ENCODE measurements around the gene RPAP3.
A peak's percentile ranks its signal among the peaks of the same experiment; 100 is the strongest.

The RPAP3 gene

DNA sequence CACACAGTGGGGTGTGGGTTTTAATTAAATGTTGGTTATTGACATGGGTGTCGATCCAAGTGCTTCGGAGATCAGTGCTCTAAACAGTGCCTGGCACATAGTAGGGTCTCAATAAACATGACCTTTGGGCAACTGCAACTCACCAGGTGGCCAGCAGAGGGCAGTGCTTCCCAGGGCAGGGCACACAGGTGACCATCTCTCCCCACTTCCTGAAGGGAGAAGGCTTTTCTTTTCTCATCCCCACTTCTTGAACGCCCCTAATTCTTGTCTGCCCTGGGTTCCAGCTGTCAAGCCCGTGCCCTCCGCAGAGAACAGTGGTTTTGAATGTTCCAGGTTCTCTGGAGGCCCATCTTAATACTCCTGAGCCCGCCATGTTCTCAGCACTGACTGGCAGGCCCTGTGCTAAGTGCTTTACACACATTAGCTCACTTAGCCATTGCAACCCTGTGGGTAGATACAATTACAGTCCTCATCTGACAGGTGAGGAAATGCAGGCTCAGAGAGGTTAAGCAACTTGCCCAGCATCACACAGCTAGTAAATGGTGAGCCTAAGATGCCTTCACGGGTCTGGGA is 36.5 kb upstream of the RPAP3 start:
- TF ChIP-seq CTCF (IDR thresholded peaks at IDR 0.05) = peak; percentile 86
- no peak overlapping the region for H3K27ac ChIP-seq
- no peak for DNase-seq (ENCODE audit: low spot score)

DNA sequence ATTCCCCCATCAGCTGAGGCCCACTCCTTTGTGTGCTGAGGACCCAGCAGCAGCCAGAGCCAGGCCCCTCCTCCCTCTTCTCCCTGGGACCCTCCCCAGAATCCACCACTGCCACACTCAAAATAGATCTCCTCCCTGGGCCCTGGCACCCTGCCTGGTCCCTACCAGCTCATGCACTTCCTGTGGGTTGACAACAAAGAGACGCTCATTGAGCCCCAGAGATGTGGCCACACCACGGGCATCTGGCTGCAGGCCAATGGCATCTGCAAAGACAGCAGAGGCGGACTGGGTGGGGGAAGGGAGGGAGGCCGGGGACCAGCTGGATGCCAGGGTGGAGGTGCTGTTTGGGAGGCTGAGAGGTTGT is 35.5 kb upstream of the RPAP3 start:
- Histone ChIP-seq H3K27ac (peak overlapping the region in 1 of 2 donors; percentile 60), H3K4me3 (no peak overlapping the region)
- DNase-seq (ENCODE audit: low spot score) = no peak
- TF ChIP-seq CTCF (IDR thresholded peaks at IDR 0.05) = no peak

More for the DNA sequence above, 36.5 kb upstream of the RPAP3 start:
- no peak overlapping the region for H3K4me3 ChIP-seq

- DNase-seq (ENCODE audit: low spot score) = no peak
- H3K27ac ChIP-seq = peak overlapping the region in 1 of 2 donors; percentile 60
- no peak for TF ChIP-seq CTCF (IDR thresholded peaks at IDR 0.05)
- no peak overlapping the region for H3K4me3 ChIP-seq
Measured at GRCh38 chr12:47740606-47741339, 34.9 kb upstream of the RPAP3 start.

GRCh38 chr12:47739979-47740378 is 34.1 kb upstream of the RPAP3 start:
- Histone ChIP-seq H3K4me3 (no peak overlapping the region), H3K27ac (peak overlapping the region in 1 of 2 donors; percentile 60)
- DNase-seq (ENCODE audit: low spot score) = no peak
- no peak for TF ChIP-seq CTCF (IDR thresholded peaks at IDR 0.05)

- Histone ChIP-seq H3K27ac (peak overlapping the region in 1 of 2 donors; percentile 92), H3K4me3 (no peak overlapping the region)
- TF ChIP-seq CTCF (IDR thresholded peaks at IDR 0.05) = no peak
- no peak for DNase-seq (ENCODE audit: low spot score)
Measured at GRCh38 chr12:47739297-47739696, 33.5 kb upstream of the RPAP3 start.

DNA sequence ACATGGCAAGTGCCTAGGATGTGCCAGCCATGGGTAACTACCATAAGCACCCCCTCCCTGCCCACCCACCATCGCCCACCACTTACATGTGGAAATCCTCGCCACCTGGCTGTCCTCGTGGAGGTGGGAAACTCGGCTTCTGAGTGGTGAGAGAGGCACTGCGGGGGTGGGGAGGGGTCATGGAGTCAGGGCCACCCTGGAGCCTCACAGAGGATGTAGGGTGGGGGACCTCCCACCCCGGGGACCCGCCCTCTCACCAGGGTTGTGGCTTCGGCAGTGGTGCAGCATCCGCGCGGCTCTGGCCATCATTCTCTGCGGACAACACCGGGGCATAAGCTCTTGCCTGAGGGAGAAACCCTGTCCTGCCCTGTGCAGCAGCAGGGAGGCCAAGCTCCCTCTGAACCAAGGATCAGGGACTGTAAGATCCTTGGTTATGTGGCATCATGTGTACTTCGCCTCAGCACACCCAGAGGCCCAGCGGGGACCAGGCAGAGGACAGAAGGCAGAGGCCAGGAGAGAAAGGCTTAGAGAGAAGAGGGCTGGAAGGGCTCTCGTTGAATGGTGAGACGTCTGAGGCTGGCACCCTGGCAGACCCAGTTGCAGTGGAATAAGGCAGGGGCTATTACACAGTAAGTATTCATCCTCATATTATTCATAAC is 32.2 kb upstream of the RPAP3 start:
- DNase-seq (ENCODE audit: low spot score) = no peak
- no peak for TF ChIP-seq CTCF (IDR thresholded peaks at IDR 0.05)
- H3K4me3 ChIP-seq = peak overlapping the region; percentile 29
- H3K27ac ChIP-seq = peak overlapping the region; percentile 78 to 92
